HUDEP-2 (cell line): ENCODE results near the gene SMIM22.
A peak's percentile ranks its signal among the peaks of the same experiment; 100 is the strongest.

Source experiments
- DNase-seq, 76 experiments: peaks; one replicate each; lab custom pipeline; 2025; ENCODE audit not compliant: unreplicated experiment in 76 of 76; lab: John Stamatoyannopoulos, UW

Gene SMIM22

GRCh38 chr16:4792951-4793513, 2.1 kb upstream of the SMIM22 start:
- no peak for DNase-seq

DNA sequence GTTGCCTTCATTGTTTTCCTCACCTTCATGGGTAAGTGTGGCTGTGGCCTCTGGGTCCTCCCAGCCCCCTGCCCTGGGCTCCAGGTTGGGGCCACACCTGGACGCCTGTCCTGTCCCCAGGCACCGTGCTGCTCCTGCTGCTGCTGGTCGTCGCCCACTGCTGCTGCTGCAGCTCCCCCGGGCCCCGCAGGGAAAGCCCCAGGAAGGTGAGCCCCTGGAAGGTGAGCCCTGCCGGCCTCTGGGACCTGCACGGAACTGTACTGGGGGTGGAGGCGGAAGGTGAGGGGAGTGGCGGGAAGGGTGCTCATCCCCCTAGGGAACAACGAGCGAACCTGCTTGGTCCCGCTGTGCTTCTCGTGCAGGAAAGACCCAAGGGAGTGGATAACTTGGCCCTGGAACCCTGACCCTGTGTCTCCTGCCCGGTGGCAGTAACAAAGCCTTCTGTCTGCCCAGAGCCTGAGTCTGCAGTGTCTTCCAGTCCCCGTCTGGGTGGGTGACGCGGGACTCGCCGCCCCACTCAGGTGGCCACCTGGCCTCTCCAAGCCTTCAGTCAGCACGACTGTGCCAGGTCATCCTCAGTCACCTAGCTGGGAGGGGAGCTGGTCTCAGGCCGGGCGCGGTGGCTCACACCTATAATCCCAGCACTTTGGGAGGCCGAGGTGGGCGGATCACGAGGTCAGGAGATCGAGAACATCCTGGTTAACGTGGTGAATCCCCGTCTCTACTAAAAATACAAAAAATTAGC, 831 bp downstream of the SMIM22 start:
- DNase-seq = no peak

GRCh38 chr16:4796982-4797804, 2.0 kb downstream of the SMIM22 start:
- no peak for DNase-seq

DNA sequence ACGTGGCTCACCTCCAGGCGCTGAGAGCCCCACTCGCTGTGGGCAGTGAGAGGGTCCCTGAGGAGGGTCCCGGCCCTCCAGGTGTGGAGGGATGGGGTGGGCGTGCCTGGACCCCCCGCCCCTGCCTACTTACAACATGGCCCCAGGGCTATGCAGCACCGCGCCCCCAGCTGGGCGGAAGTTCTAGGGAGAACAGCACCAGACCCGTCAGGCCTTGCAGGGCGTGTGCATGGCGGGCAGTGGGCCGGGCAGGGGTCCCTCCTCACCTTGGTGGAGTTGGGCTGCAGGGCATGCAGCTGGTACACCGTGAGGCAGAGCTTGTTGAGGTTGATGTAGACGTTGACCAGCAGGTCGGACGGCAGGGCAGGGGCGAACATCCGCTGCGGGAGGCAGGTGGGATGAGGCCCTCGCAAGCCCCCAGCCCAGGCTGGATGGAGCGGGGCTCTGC, 2.7 kb downstream of the SMIM22 start:
- DNase-seq = no peak

DNA sequence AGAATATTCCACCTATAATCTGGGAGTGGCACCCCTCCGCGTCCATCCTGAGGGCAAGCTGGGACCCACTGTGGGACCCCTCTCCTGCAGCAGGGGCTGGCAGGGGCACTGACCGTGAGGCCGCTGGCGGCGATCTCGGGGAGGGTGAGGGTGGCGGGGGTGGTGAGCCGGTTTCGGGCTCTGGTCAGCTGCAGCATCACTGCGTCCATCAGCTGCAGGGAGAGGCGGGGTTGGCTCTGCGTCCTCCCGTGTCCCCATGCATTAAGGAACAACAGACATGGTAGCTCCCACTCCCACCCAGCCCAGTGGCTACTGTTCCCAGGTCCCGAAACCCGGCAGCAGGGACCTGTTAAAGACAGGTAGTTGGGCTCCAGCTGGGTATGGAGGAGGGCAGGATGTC, 3.3 kb downstream of the SMIM22 start:
- DNase-seq = no peak

DNA sequence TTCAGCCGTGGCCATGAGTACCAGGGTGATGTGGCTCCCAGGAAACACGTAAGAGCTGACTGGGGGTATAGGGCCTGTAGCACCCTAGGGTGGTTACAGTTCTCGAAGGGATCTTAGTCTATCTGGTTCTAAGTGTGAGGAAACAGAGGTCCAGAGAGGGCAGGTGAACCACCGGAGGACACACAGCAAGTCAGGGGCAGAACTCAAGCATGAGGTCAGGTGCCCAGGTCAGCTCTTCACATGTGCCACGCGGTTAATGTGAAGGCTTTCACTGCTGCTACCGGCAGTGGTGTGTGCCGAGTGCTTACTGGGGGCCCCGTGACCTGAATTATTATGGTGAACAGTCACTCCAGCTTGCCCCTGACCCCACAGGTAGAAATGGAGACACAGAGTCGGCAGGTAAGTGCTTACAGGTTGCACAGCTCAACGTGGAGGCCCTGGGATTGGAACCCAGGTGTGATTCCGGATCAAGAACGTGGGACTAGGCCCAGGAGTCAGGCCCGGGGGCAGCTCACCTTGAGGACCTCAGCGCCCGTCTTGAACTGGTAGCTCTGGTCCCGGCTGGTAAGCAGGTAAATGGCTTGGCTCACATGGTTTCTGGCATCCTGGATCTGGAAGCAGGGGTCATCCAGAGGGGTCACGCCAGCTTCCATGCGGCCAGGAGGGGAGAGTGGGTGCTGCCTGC, 4.1 kb downstream of the SMIM22 start:
- no peak for DNase-seq

DNA sequence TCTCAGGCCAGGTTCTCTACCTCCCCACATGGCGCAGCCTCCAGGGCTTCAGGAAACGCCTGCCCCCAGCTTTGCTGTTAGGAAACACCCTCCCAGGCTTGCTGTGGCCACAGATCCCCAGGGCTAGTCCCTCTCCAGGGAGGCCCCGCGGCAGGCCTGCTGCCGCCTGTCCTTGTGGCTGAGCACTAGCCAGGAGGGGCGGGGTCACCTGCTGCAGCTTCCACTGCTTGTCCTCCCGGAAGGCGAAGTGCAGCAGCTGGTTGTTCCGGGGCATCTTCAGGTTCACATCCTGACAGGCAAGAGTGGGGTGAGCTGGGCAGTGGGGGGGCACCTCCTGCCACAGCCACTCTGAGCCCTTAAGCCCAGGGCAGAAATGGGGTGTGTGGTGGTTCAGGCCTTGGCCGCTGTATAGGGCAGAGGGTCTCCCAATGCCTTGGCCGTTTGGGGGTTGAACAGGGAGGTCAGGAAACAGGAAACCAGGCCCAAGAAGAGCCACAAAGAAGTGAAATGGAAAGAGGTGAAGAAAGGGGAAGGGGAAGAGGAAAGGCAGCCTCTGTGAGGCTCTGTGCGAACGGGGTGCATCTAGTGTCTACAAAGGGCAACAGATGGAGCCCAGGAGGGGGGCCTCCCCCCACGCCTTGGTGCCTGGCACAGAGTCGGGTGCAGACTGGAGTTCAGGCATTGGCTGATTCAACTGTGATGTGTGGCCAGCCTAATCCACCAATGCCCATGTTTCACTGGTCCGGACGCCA, 5.3 kb downstream of the SMIM22 start:
- DNase-seq = peak in 45 of 76 experiments; percentile 2 to 66 (median 34)

DNA sequence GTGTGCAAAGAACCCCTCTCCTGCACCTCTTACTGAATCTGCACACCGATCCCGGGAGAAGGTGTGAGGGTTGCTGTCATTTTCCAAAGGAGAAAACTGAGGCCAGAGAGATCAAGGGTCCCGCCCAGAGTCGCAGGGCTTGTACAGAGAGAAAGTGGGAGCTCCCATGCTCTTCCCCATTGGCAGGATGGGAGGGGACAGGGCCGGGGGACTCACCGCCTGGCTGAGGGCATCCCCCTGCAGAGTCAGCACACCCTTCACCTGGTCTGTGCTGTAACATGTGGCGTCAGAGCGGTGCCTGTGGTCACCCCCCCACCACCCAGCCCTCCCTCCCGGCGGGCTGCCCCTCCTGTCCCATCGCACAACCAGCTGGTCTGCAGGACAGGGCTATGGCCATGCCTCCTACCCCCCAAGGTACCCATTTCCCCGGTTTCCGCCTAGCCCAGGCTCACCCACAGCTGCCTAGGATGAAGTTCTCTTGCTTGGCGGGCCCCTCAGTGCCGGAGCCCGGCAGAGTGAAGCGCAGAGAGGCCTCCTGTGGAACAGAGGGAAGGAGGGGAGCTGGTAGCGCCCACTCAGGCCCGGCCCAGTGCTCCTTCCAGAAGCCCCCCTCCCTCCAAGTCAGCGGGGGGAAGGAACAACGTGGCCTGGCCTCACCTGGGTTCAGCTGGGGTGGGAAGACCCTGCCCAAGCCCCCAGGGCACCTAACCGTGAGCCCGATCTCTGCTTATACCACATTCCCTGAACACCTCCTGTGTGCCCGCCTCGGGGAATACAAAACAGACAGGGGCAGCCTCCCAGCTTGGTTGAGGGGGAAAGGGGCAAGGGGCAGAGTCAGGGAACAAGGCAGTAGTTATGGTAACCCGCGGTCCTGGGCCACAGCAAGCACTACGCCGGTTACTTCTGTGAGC, 6.1 kb downstream of the SMIM22 start:
- DNase-seq = no peak

- peak in 72 of 76 experiments; percentile 37 to 86 (median 69) for DNase-seq
These were observed 6.9 kb downstream of the SMIM22 start, which contains the start of gene ROGDI for GRCh38 chr16:4801962-4802658. ROGDI (minus strand) TSS chr16:4802633; CDS start chr16:4802571, 62 bp downstream.

DNA sequence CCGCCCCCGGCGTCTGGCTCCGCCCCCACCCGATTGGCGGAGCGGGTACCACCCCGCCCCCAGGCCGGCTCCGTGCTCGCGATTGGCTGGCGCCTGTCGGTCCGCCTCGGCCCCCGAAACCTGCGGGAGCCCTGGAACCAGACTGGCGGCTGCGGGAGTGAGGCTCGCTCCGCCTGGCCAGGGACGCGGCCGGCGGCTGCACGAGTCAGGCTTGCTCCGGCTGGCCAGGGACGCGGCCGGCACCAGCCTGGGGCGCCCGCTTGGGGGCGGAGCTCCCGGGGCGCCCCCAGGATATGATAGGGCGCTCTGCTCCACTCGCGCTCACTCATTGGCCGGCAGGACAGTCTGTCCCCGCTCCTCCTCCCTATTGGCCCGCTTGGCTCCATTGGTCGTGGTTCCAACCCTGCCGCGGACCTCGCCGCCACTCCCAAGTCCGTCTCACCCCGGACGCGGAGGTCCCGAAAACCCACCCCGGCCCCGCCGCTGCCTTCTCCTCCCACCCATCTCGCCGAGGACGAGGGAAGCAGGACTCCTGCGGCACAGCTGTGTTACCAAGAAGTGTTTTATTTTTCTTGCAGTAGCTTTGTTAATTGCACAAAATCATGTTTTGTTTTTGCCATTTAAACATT, 7.6 kb downstream of the SMIM22 start:
- peak in 75 of 76 experiments; percentile 46 to 95 (median 85) for DNase-seq

- DNase-seq = peak in 2 of 76 experiments; percentile 11 to 18
These were observed 8.3 kb downstream of the SMIM22 start for GRCh38 chr16:4803401-4803844.

DNA sequence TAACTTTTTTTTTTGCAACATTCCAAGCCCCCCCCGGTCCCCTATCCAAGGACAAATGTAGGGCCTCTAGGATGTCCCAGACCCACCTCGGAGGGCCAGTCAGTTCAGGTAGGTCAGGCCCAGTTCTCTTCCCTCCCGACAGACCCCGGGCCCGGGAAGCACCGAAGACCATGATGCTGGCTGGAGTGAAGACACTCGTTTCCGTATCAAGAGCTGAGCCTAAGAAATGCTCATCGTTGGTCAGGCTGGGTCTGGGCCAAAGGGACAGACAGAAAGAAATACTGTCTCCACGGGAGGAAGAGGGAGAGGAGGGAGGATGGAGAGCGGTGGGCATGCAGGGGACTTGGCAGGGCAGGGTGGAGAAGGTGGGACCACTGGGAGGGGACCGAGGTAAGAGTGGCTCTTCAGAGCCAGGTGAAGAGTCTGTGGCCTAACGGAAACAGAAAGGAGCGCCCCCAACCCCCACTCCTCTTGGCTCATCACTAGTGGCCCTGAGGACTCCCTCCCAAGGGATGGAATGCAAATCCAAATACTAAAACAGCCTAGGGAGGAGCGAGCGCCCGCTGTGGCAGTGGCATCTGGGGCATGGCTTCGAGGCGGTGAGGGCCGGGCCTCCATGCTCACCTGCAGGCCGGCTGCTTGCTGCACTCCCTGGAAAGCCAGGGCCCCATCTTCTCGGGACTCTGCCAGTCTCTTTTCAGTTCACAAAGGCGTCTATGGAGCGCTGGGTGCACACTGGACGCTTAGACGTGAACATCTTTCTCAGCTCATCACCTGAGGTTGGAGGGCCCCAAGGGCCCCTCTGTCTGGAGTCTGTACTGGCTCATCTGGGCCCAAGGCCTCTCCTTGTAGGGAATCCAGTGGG, 9.0 kb downstream of the SMIM22 start:
- DNase-seq = peak in 1 of 76 experiments; percentile 15

GRCh38 chr16:4805231-4805630, 10.1 kb downstream of the SMIM22 start:
- no peak for DNase-seq

DNA sequence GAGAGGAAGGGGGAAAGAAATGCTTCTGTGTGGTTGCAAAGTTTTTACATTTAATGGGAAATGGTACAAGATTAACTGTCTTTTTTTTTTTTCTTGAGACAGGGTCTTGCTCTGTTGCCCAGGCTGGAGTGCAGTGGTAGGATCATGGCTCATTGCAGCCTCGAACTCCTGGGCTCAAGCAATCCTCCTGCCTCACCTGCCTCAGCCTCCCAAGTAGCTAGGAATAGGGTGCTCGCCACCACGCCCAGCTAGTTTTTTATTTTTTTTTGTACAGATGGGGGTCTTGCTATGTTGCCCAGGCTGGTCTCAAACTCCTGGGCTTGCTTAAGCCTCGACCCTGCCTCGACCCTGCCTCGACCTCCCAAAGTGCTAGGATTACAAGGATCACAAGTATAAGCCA, 11.1 kb downstream of the SMIM22 start:
- DNase-seq = no peak

GRCh38 chr16:4811242-4811641, 16.1 kb downstream of the SMIM22 start:
- DNase-seq = no peak

DNA sequence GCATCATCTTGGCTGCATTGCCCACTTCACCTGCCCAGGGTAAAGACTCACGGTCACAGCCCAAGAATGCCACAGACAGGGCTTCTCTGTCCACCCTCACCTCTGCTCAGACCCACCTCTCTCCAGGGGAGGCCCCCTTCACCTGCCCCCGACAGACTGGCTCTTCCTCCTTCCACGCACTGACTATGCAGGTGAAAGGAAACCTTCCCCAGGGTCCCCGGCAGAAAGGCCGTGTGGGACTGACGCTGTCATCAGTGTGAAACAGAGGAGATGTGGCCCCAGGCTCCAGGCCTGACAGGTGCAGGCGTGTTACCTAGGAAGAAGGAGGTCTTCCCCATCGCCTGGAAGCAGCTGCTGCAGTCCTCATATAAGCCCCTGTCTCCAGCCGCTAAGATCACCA, 16.6 kb downstream of the SMIM22 start:
- DNase-seq = no peak
